GM19395 (cell line): ENCODE data around the gene SMIM21.

ENCODE experiments used
- ATAC-seq: cut with Tn5 transposase; IDR thresholded peaks from one replicate; pipeline ENCODE4 v1.9.1; 2021; ENCODE audit warnings: mild to moderate bottlenecking, moderate library complexity; ENCODE audit not compliant: unreplicated experiment

Gene SMIM21

GRCh38 chr18:75378376-75379315, 48.9 kb downstream of the SMIM21 start:
- no peak for ATAC-seq

- no peak for ATAC-seq
Measured at GRCh38 chr18:75377926-75378325, 49.6 kb downstream of the SMIM21 start.

GRCh38 chr18:75377258-75377657, 50.2 kb downstream of the SMIM21 start:
- ATAC-seq = no peak

GRCh38 chr18:75376004-75376403, 51.5 kb downstream of the SMIM21 start:
- ATAC-seq = no peak

GRCh38 chr18:75375341-75375740, 52.2 kb downstream of the SMIM21 start:
- no peak for ATAC-seq

GRCh38 chr18:75374466-75374865, 53.0 kb downstream of the SMIM21 start:
- no peak for ATAC-seq

- no peak for ATAC-seq
Measured at GRCh38 chr18:75369026-75369721, 58.3 kb downstream of the SMIM21 start.

- no peak for ATAC-seq
Measured at GRCh38 chr18:75365837-75366236, 61.7 kb downstream of the SMIM21 start.

GRCh38 chr18:75365254-75365629, 62.3 kb downstream of the SMIM21 start:
- ATAC-seq = no peak

- no peak for ATAC-seq
Measured at GRCh38 chr18:75364512-75365253, 62.8 kb downstream of the SMIM21 start.

GRCh38 chr18:75363446-75364225, 63.9 kb downstream of the SMIM21 start:
- ATAC-seq = no peak

GRCh38 chr18:75362435-75362834, 65.1 kb downstream of the SMIM21 start:
- ATAC-seq = no peak

- no peak for ATAC-seq
Measured at GRCh38 chr18:75360941-75361340, 66.6 kb downstream of the SMIM21 start.

- no peak for ATAC-seq
Measured at GRCh38 chr18:75360215-75360614, 67.3 kb downstream of the SMIM21 start.
